Measurements from ENCODE around the gene CCL8.

CCL8 gene

DNA sequence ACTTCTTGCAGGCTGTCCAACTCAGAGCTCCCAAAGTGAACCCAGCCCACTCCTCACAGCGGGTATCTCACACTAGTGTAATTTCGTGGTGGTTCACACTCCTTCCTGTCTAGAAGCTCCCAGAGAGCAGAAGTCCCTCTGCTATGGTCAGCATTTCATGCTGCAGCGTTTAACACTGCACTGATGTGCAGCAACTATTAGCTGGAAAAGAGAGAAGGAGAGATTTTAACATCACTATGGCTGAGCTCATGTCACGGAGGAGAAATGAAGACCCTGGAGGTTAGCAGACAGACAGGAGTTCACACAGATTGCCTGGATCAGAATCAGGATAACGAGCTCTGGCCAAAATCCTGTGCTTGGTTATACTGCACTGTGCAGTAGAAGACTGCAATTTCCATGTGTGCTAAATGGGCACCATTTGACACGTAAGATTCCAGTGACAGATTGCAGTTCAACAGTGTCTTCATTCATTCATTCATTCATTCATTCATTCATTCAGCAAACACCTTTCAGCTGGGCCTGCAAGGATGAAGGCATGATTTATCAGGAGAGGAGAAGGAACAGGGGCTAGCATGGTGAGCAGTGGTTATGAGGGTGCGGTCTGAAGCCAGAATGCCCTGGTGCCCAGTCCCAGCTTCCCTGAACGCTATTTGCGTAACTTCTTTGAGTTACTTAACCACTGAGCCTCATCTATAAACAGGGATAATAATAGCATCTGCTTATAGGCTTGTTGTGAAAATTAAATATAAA lies 49.1 kb downstream of the CCL8 start:
- DNase-seq: no peak

DNA sequence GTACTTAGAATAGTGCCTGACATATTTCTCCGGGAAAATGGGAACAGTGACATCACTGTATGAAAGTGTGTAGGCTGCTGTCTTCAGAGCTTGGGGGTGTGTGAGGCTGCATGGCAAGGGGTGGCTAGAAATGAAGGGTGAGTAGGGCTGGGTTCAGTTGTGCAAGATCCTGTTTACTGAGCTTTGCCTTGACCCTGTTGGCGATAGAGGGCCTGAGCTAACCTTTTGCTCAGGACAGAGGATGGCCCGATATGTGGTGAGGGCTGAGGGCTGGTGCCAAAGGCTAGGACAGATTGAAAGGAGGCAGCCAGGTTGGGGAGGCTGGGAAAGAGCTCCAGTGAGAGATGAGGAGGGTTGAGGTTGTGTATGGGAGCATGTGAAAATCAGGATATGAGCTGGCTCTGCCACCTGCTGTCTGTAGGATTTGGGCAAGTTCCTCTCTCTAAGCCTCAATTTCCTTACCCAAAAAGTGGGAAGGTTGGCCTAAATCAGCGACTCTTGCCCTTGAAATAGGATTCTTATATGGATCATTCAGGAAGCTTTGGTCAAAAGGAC lies 49.8 kb downstream of the CCL8 start:
- DNase-seq: no peak

DNA sequence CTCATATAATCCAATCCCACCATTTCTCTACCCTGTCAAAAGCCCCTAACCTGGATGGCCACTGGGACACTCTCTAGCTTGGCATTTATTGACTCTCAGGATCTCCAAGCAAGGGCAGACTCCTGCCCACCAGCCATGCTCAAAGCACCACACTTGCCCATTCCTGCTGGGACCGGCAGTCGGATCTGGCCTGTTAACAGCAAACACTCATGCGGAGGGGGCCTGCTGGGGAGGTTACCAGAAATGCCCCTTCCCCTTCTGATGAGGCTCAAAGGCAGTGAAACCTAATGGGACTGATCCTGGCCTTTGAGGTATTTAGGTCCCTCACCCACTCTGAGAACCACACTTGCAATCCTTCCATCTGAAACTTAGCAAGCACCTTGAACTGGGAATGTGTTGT lies 50.3 kb downstream of the CCL8 start:
- no peak for DNase-seq

DNA sequence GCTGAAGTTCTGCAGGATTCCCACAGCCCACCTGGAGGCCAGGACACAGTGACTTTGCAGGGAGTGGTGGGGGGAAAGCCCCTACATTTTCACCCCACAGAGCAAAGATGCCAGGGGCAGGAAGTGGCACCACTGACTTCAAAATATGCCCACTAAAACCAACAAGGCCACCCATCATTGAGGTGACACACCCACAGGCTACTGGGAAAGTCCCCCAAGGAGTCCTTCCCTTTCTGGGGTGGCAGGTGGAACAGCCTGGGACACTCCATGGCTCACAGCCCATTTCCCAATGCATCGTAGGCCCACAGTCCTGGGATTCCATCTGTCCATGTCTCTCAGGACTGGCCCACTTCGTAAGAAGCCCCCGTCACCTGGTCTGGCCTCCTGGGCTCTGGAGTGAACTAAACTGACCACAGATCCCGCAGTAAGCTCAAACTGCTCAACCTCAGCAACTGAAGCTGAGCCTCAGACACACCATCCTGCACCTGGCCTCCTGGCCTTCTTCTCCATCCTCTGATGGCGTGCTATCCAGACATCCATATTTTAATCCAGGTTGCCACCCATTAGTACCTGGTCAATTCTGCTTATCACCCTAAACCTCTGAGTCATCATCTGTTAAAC lies 51.3 kb downstream of the CCL8 start:
- no peak for DNase-seq

DNA sequence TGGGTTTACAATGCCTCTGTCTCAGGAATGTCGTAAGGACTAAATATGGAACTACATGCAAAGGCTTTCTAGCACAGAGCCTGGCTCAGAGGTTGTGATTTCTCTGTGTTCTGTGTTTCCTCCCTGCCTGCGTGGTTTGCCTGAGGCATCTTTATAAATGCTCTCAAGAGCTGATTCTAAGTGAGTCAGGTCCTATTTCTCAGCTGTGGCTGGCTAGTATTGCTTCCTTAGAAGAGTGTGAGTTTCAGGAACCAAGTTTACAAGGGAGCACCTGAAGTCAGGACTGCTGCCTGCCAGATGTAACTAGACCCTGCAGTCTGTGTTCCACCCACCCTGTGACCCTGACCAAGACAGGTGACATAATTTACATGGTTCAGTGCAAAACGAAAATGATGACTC lies 51.8 kb downstream of the CCL8 start:
- DNase-seq: no peak

Data from stimulated activated CD4-positive, alpha-beta T cell treated with anti-CD3 and anti-CD28 coated beads, Interleukin-4, amount 100 ng/mL, for 1 hour (primary cell).